Hepatocyte (in vitro differentiated cells): ENCODE measurements around the gene UBR2. TPM values are rescaled to one million over a fixed set of nuclear protein-coding genes. Genes with fewer than 3 reads are reported as not detected.
A peak's percentile ranks its signal among the peaks of the same experiment; 100 is the strongest.
"Not testable (repeated sequence)": the region's sequence is repeated elsewhere in the genome, so short reads cannot be mapped to it uniquely, and the experiment has no call there.

Experiments used
- DNase-seq: peaks from one replicate; pipeline ENCODE4 v3.0.0-alpha.2; 2016; ENCODE audit warnings: low spot score
- H2AFZ ChIP-seq: fragments of 200-600 bp; sonication (generic); 2 replicates; pipeline ENCODE4 v1.6.0; 2016; ENCODE audit warnings: antibody characterized with exemption, mild to moderate bottlenecking
- H3K27ac ChIP-seq: fragments of 200-600 bp; sonication (generic); 2 replicates; pipeline ENCODE4 v1.5.1; 2016; ENCODE audit warnings: mild to moderate bottlenecking
- H3K27me3 ChIP-seq: fragments of 200-600 bp; sonication (generic); 2 replicates; pipeline ENCODE4 v1.6.1; 2016
- H3K36me3 ChIP-seq: fragments of 200-600 bp; sonication (generic); replicated peaks from 2 replicates; pipeline ENCODE4 v1.5.1; 2016; ENCODE audit warnings: low read depth; ENCODE audit not compliant: insufficient read depth
- H3K4me1 ChIP-seq: fragments of 200-600 bp; sonication (generic); 2 replicates; pipeline ENCODE4 v1.5.1; 2016; ENCODE audit warnings: mild to moderate bottlenecking, moderate library complexity; ENCODE audit not compliant: insufficient read depth
- H3K4me2 ChIP-seq: fragments of 200-600 bp; sonication (generic); 2 replicates; pipeline ENCODE4 v1.6.0; 2016
- H3K4me3 ChIP-seq: fragments of 200-600 bp; sonication (generic); 2 replicates; pipeline ENCODE4 v1.5.1; 2016; ENCODE audit warnings: mild to moderate bottlenecking
- H3K79me2 ChIP-seq: fragments of 200-600 bp; sonication (generic); 2 replicates; pipeline ENCODE4 v1.6.0; 2017; ENCODE audit warnings: mild to moderate bottlenecking
- H3K9me2 ChIP-seq: fragments of 200-600 bp; sonication (generic); replicated peaks from 2 replicates; pipeline ENCODE4 v1.6.0; 2017; ENCODE audit warnings: mild to moderate bottlenecking; ENCODE audit not compliant: insufficient read depth
- H3K9me3 ChIP-seq: fragments of 200-600 bp; sonication (generic); 2 replicates; pipeline ENCODE4 v1.5.1; 2016; ENCODE audit warnings: low read depth, mild to moderate bottlenecking
- H4K20me1 ChIP-seq: fragments of 200-600 bp; sonication (generic); 2 replicates; pipeline ENCODE4 v1.6.0; 2016; ENCODE audit warnings: mild to moderate bottlenecking; ENCODE audit not compliant: insufficient read depth, poor library complexity, severe bottlenecking
- EZH2 ChIP-seq: fragments of 200-600 bp; sonication (generic); IDR thresholded peaks from 2 replicates; pipeline ENCODE4 v1.6.1; 2016; ENCODE audit warnings: antibody characterized with exemption, mild to moderate bottlenecking, borderline replicate concordance
- EZH2phosphoT487 ChIP-seq: fragments of 200-600 bp; sonication (generic); IDR thresholded peaks from one replicate; pipeline ENCODE4 v1.6.1; 2018; ENCODE audit warnings: antibody characterized with exemption, mild to moderate bottlenecking, low read depth, moderate library complexity; ENCODE audit not compliant: unreplicated experiment, severe bottlenecking
- WGBS: methylation state at CpG from one replicate; pipeline ENCODE4 v1.1.6; 2016; ENCODE audit warnings: low lambda C conversion rate; ENCODE audit errors: missing lambda C conversion rate; 5-methylcytosine and 5-hydroxymethylcytosine counted together
- polyA plus RNA-seq: library from polyadenylated mRNA; unstranded; fragments of >200 nt; fragmentation: Nextera tagmentation; extraction: Ambion mirVana; gene quantifications from 2 replicates; pipeline ENCODE4 v1.2.1, GENCODE V29; 2016
- total RNA-seq: library from RNA; depleted of rRNA; stranded (reverse); fragments of >200 nt; gene quantifications from 2 replicates; pipeline ENCODE4 v1.2.3, GENCODE V29; 2014
- TF ChIP-seq, protein P1 (sequence below): fragments of 200-600 bp; sonication (generic); IDR thresholded peaks from 2 replicates; pipeline ENCODE4 v1.5.1; 2016; ENCODE audit warnings: antibody characterized with exemption, mild to moderate bottlenecking; ENCODE audit not compliant: poor library complexity

The UBR2 gene
- total and polyA plus RNA-seq, 2 experiments from 2014 or later: 8.1 to 24.4 TPM

GRCh38 chr6:42555477-42556457, 8.1 kb upstream of the UBR2 start:
- WGBS: 90% methylated on average over 4 of the region's 4 CpGs
- Histone ChIP-seq H3K27ac (peak overlapping the region; percentile 97), H3K9me3 (no peaks in the 10 kb centered on the region), H3K4me2 (peak overlapping the region; percentile 51), H3K27me3 (no peaks in the 10 kb centered on the region), H3K9me2 (no peaks in the 10 kb centered on the region), H3K4me3 (no peak overlapping the region), H3K79me2 (no peaks in the 10 kb centered on the region), H3K4me1 (peaks cover 8% of the 10 kb centered on the region), H4K20me1 (no peaks in the 10 kb centered on the region), H2AFZ (no peak overlapping the region), H3K36me3 (no peaks in the 10 kb centered on the region)
- peak; percentile 64 for DNase-seq
- no peak for TF ChIP-seq EZH2phosphoT487
- no peak for TF ChIP-seq EZH2
- TF ChIP-seq, protein P1, sequence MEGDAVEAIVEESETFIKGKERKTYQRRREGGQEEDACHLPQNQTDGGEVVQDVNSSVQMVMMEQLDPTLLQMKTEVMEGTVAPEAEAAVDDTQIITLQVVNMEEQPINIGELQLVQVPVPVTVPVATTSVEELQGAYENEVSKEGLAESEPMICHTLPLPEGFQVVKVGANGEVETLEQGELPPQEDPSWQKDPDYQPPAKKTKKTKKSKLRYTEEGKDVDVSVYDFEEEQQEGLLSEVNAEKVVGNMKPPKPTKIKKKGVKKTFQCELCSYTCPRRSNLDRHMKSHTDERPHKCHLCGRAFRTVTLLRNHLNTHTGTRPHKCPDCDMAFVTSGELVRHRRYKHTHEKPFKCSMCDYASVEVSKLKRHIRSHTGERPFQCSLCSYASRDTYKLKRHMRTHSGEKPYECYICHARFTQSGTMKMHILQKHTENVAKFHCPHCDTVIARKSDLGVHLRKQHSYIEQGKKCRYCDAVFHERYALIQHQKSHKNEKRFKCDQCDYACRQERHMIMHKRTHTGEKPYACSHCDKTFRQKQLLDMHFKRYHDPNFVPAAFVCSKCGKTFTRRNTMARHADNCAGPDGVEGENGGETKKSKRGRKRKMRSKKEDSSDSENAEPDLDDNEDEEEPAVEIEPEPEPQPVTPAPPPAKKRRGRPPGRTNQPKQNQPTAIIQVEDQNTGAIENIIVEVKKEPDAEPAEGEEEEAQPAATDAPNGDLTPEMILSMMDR: no peak

- TF ChIP-seq EZH2phosphoT487 (no peak), EZH2 (no peak)
- TF ChIP-seq, protein P1: no peak
- peak; percentile 71 for DNase-seq
Measured at GRCh38 chr6:42556462-42556861, 7.4 kb upstream of the UBR2 start.

DNA sequence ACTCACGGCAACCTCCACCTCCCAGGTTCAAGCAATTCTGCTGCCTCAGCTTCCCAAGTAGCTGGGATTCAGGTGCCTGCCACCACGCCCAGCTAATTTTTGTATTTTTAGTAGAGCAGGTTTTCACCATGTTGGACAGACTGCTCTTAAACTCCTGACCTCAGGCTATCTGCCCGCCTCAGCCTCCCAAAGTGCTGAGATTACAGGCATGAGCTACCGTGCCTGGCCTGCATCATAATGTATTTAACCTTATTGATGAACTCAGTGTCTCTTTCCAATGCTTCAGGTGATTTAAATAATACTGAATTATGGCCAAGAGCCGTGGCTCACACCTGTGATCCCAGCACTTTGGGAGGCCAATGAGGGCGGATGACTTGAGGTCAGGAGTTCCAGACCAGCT, 4.6 kb upstream of the UBR2 start:
- H2AFZ ChIP-seq, H3K4me2 ChIP-seq, H3K36me3 ChIP-seq, H3K27ac ChIP-seq, H3K9me3 ChIP-seq, H4K20me1 ChIP-seq, H3K27me3 ChIP-seq, H3K79me2 ChIP-seq, H3K9me2 ChIP-seq, DNase-seq, H3K4me1 ChIP-seq, H3K4me3 ChIP-seq: not testable (repeated sequence)
- whole genome bisulfite sequencing: 87% methylated on average over 6 of the region's 6 CpGs

More at GRCh38 chr6:42556462-42556861, 7.4 kb upstream of the UBR2 start:
- Histone ChIP-seq H3K4me2 (peak overlapping the region; percentile 51), H3K4me3 (no peak overlapping the region), H3K9me2 (no peaks in the 10 kb centered on the region), H3K36me3 (no peaks in the 10 kb centered on the region), H3K79me2 (no peaks in the 10 kb centered on the region), H3K9me3 (no peaks in the 10 kb centered on the region), H3K27ac (peak overlapping the region; percentile 97), H2AFZ (no peak overlapping the region), H4K20me1 (no peaks in the 10 kb centered on the region), H3K4me1 (peaks cover 8% of the 10 kb centered on the region), H3K27me3 (no peaks in the 10 kb centered on the region)
- 56% methylated on average over 4 of the region's 4 CpGs for WGBS

- peaks cover 28% of the 10 kb centered on the region for H3K79me2 ChIP-seq
- H4K20me1 ChIP-seq: peaks cover 10% of the 10 kb centered on the region
- H3K4me3 ChIP-seq: no peak overlapping the region
- no peak overlapping the region for H2AFZ ChIP-seq
- H3K4me1 ChIP-seq: peaks cover 9% of the 10 kb centered on the region
- H3K27me3 ChIP-seq: no peaks in the 10 kb centered on the region
- TF ChIP-seq, protein P1: no peak
- TF ChIP-seq EZH2phosphoT487 (no peak), EZH2 (no peak)
- H3K9me3 ChIP-seq: no peaks in the 10 kb centered on the region
- H3K36me3 ChIP-seq: no peaks in the 10 kb centered on the region
- no peaks in the 10 kb centered on the region for H3K9me2 ChIP-seq
- 57% methylated on average over 3 of the region's 3 CpGs for WGBS
- DNase-seq: no peak
- no peak overlapping the region for H3K4me2 ChIP-seq
- no peak overlapping the region for H3K27ac ChIP-seq
Measured at GRCh38 chr6:42561986-42562385, 1.8 kb upstream of the UBR2 start.
